ENCODE results near the gene CRIP3.

Gene CRIP3

DNA sequence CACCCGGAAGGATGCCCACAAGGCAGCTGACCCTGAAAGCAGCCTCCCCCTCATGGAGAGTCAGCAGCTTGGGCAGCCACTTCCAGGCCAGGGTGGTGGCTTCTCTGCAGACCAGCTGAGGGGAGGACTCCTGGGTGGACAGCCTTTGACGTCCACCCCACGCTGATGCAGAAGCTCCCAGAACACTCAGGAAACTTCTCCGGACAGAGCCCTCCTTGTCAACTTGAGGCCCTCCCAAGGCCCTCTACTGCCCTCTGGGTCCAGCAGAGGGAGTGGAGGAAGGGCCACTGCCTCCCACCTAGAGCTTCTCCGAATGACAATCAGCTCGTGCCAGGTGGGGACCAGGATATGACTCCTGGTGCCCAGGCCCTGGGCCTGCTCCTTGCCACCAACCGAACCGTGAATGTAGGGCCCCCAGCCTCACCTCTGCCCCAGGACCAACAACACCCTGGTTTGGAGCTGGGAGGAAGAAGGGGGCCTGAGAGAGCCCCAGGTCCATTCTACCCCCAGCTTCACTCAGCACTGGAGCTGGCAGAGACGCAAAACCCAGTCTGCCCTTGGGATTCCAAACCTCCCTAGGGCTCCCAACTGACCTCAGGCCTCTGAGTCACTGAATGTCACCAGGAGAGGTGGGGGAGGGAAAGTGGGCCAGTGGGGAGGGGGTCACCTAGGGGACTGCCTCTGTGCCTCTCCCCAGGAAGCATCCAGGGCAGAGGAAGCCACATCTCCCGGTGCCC is 21.5 kb downstream of the CRIP3 start:
- no peak for DNase-seq

GRCh38 chr6:43286456-43286979 is 22.1 kb downstream of the CRIP3 start:
- no peak for DNase-seq

- no peak for DNase-seq
Measured at GRCh38 chr6:43285832-43286231, 22.8 kb downstream of the CRIP3 start.

DNA sequence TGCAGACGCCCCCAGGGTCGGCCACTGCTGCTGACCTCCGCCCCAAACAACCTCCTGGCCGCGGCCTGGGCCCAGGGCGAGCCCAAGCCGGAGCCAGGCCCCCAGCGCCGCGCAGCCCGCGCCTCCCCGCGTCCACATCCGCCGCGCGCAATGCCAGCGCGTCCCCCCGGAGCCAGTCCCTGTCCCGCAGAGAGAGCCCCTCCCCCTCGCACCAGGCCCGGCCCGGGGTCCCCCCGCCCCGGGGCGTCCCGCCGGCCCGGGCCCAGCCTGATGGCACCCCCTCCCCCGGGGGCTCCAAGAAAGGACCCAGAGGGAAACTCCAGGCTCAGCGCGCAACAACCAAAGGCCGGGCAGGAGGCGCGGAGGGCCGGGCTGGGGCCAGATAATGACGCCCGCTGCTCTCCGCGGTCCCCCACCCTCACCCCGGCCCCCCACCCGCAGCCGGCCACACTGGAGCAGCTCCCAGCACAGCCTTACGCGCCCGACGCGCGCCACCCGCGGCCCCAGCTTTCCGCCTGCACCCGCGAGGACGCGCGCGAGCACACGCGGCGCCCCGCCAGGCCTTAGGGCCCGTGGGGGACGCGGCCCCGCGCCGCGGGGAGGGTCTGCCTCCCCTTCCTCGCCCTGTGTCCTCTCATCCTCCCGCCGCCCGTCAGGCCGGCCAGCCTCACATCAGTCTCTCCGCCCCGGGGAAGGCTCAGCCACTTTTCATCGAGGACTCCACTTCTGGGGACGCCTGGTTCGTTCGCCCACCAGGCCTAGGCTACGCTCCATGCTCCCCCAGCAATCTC is 23.4 kb downstream of the CRIP3 start:
- DNase-seq = no peak

DNA sequence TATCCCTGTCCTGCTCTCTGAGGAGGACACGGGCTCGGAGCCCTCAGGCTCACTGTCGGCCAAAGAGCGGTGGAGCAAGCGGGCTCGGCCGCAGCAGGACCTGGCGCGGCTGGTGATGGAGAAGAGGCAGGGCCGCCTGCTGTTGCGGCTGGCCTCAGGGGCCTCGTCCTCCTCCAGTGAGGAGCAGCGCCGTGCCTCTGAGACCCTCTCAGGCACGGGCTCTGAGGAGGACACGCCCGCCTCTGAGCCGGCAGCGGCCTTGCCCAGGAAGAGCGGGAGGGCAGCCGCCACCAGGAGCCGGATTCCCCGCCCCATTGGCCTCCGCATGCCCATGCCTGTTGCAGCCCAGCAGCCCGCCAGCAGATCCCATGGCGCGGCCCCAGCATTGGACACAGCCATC is 24.7 kb downstream of the CRIP3 start:
- no peak for DNase-seq

DNA sequence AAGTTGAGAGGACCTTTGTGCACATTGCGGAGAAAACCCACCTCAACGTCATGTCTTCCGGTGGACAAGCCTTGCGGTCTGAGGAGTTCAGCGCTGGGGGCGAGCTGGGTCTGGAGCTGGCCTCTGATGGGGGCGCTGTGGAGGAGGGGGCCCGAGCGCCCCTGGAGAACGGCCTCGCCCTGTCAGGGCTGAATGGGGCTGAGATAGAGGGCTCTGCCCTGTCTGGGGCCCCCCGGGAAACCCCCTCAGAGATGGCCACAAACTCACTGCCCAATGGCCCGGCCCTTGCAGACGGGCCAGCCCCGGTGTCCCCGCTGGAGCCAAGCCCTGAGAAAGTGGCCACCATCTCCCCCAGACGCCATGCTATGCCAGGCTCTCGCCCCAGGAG is 25.1 kb downstream of the CRIP3 start:
- no peak for DNase-seq

GRCh38 chr6:43282636-43283513 is 25.8 kb downstream of the CRIP3 start:
- DNase-seq = no peak

DNA sequence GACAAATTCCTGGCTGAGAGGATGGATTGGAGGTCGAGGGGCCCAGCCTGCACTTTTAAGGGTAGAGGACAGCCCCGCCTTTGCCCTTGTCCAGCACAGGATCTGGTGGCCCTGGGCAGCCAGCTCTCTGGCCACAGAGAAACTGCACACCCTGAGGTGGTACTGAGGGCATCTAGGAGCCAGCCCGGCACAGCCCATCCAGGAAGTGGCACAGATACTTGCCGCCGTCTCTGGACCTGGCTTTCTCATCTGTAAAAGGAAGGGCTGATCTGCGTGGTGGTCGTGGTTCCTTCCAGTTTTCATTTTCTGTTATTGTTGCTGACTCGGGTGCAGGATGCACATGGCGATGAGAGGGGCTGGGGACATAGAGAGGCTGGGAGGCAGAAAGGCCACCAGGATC is 26.6 kb downstream of the CRIP3 start:
- DNase-seq = no peak

- no peak for DNase-seq
Measured at GRCh38 chr6:43280234-43280633, 28.4 kb downstream of the CRIP3 start.

DNA sequence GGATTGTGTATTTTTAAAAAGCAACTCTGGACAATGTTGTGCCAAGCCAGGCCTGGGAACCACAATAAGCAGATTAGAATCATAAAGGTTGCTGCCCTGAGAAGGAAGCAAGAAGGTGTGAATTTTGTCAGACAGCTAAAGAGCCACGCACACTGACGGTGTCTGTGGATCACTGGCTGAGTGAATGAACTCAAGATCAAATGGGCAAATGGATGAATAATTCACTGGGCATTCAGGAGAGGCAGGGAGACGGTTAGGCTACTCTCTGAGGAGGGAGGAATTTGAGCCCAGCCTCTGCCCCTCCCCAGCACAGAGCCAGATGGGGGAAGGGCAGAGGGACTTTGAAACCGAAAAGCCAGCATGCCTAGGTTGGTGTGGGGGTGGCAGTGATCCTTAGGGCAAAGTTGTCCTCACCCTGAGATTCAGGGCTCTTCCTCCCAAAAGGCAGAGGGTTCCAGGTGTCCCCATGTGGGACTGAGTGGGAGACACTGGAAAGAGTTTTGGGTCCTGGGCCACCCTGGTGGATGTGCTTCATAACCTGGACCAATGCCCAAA is 30.0 kb downstream of the CRIP3 start:
- no peak for DNase-seq

- no peak for DNase-seq
Measured at GRCh38 chr6:43277643-43278523, 30.7 kb downstream of the CRIP3 start.

DNA sequence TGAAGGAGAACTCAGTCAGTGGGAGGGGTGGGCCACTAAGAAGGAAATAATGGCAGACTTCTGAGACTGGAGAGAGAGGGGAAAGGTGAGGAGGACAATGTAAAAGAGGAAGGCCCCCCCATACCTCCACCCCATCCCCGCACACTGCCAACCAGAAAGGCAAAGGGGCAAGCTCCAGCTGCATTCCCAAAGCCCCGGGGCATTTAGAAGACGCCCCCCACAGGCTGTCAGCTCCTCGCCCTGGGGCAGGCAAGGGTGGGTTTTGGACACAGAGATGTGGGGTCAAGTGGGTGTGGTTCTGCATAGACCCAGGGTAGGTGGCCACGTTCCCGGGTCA is 31.4 kb downstream of the CRIP3 start:
- no peak for DNase-seq

- no peak for DNase-seq
Measured at GRCh38 chr6:43276577-43277305, 31.9 kb downstream of the CRIP3 start.

GRCh38 chr6:43275801-43276576 is 32.6 kb downstream of the CRIP3 start:
- DNase-seq = no peak

- DNase-seq = no peak
Measured at GRCh38 chr6:43274916-43275597, 33.6 kb downstream of the CRIP3 start.

- no peak for DNase-seq
Measured at GRCh38 chr6:43274127-43274915, 34.3 kb downstream of the CRIP3 start.

DNA sequence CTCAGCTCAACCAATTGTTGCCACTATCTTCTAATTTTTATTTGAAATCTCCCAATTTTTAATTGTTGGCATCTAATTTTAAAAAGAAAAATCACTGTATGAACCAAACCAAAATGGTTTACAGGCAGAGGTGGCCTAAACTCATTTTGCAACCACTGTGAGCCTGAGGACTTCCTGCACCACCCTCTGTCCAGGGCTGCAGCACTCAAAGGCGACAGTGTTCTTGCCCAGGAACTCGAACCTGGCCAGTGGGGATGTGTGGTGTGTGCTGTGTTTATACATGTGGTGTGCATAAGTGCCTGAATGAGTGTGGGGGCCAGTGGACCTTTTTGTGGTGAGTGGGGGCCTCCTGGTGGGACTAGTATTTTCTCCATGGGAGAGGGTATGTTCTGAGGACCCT is 34.9 kb downstream of the CRIP3 start:
- no peak for DNase-seq

- no peak for DNase-seq
Measured at GRCh38 chr6:43271944-43272343, 36.7 kb downstream of the CRIP3 start.
